Ecto neural progenitor cell (in vitro differentiated cells): ENCODE data around the gene CAMP.

ENCODE experiments used
- DNase-seq: peaks from one replicate; pipeline ENCODE4 v3.0.0-alpha.2; 2018; ENCODE audit warnings: low spot score

The CAMP gene

DNA sequence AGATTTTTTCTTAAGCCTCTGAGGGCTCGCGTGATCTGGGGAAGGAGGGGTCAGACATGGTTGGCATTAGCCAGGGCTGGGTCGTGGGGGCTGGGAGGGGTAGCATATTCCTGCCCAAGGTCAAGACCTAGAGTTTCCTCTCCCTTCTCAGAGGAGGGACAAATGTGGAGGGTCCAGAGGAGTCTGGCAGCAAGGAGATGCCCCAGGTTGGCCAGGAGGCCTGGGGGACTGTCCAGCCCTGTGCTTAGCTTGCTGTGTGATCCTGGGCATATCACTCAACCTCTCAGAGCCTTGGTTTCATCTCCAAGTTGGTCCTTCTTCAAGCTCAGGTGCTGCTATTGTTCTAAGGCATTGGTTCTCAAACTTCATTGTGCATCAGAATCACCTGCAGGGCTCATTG, 9.1 kb upstream of the CAMP start:
- no peak for DNase-seq

GRCh38 chr3:48215019-48215418, 8.3 kb upstream of the CAMP start:
- DNase-seq = no peak

GRCh38 chr3:48215466-48215865, 7.8 kb upstream of the CAMP start:
- no peak for DNase-seq

DNA sequence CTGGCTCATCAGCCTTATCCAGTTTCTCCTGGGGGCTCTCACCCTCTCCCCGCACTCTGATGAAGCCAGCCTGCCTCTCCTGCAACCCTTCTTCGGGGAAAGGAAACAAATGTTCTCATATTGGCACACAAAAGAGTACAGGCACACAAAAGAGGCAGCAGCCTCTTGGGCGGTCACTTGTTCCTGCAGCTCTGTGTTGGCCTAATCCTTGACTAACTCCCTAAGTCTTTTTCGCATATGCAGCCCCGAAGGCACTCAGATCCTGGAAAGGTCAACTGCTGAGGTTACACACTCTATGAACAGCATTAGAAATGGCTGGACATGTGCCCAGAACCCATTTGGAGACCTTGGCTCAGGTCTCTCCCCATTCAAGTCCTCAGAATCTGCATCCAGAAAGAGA, 7.4 kb upstream of the CAMP start:
- no peak for DNase-seq

DNA sequence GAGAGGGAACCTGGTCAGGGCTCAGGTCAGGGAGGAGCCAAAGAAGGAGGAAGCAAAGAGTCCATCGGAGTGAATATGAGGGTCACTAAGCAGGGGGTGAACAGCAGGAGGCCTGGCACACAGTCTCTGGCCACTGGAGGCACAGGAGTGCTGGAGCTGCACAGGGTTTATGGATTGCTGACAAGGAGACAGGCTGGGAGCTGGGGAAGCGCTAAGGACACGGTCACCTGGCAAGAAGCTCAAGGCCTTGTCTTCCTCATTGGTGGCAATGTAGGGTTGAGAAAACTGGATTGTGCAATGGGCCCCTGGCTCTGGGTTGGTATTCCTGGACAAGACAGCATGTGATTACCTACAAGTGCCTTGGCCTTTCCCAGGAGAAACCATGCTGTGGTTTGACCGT, 5.8 kb upstream of the CAMP start:
- DNase-seq = no peak

- no peak for DNase-seq
Observed at GRCh38 chr3:48218537-48218936, 4.8 kb upstream of the CAMP start.

GRCh38 chr3:48219543-48219942, 3.8 kb upstream of the CAMP start:
- no peak for DNase-seq

DNA sequence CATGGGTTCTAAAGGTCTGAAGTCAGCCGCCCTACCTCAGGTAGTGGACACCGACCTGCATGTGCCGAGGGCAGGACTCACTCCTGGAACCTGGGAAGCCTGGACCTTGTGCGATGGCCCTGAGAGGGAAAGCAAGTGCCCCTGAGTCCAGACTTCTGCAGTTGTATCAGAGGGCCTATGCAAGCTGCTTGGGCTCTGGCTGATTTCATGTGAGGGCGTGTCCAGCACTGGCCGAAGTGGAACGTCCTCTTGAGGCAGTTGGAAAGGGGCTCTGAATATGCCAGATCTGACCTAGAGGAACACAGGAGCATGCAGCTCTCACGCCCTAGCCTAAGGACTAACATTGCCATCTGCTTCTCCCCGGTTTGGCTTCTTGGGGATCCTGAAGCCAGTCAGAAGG, 2.5 kb upstream of the CAMP start:
- no peak for DNase-seq

DNA sequence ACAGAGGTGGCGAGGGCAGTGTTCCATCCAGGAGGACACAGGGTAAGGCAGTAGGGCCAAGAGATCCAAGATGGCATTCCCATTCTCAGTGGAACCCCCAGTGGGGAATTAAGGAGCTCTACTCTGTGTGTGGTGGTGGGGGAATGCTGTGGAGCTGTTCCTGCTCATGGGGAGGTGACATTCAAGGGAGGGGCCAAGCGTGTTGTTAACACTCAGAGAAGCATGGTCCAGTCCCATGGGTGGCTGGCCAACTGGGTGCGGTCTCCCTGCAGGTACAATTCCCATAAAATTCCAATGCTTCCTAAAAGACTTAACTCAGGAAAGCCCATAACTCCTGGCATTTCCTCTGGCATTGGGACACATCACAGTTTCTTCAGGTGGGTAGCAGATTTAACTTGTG, 2.3 kb downstream of the CAMP start:
- no peak for DNase-seq

GRCh38 chr3:48226939-48227338, 3.6 kb downstream of the CAMP start:
- DNase-seq = no peak

DNA sequence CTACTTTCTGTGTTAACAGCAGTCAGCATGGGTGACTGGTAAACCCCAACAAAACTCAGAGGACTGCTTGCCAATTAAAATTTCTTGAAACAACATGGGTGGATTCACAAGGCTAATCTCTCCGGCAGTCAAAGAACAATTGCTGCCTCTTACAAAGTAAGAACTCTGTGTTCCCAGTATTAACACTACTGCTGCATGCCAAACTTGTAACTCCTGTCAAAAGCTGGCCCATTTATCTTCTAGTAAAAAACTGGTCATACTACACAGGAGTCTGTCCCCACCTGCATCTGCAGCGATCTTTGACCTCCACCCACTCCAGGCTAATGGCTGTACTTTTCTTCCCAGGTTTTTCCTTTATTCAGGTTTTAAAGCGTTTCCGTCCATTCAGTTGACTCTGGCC, 8.9 kb downstream of the CAMP start:
- DNase-seq = no peak

GRCh38 chr3:48232734-48233133, 9.4 kb downstream of the CAMP start:
- peak; percentile 80 for DNase-seq

GRCh38 chr3:48233542-48233941, 10.2 kb downstream of the CAMP start:
- no peak for DNase-seq

DNA sequence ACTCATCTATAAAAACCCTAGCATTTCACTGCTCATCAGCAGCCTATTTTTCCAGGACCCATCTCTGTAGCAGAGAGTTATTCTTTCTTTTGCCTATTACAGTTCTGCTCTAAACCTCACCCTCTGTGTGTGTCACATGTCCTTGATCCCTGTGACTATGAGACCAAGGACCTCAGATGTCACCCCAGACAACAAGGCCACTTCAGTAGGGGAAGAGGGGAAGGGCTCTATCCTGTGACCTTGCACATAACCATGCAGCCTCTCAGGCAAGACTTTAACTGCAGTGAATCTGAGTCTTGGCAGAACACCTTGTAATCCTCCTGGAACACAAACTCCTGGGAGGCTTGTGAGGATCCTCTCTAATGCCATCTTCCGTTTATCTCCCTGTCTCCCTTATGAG, 13.2 kb downstream of the CAMP start:
- DNase-seq = no peak

DNA sequence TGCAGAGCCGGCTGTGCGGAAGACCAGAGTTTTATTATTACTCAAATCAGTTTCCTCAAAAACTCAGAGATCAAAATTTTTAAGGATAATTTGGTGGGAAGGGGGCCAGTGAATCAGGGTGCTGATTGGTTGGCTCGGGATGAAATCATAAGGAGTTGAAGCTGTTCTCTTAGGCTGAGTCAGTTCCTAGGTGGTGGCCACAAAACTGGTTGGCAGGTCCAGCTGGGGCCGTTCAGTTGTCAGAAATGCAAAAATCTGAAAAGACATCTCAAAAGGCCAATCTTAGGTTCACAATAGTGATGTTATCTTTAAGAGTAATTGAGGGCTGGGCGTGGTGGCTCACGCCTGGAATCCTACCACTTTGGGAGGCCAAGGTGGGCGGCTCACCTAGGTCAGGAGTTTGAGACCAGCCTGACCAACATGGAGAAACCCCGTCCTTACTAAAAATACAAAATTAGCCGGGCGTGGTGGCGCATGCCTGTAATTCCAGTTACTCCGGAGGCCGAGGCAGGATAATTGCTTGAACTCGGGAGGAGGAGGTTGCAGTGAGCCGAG, 15.3 kb downstream of the CAMP start:
- no peak for DNase-seq

DNA sequence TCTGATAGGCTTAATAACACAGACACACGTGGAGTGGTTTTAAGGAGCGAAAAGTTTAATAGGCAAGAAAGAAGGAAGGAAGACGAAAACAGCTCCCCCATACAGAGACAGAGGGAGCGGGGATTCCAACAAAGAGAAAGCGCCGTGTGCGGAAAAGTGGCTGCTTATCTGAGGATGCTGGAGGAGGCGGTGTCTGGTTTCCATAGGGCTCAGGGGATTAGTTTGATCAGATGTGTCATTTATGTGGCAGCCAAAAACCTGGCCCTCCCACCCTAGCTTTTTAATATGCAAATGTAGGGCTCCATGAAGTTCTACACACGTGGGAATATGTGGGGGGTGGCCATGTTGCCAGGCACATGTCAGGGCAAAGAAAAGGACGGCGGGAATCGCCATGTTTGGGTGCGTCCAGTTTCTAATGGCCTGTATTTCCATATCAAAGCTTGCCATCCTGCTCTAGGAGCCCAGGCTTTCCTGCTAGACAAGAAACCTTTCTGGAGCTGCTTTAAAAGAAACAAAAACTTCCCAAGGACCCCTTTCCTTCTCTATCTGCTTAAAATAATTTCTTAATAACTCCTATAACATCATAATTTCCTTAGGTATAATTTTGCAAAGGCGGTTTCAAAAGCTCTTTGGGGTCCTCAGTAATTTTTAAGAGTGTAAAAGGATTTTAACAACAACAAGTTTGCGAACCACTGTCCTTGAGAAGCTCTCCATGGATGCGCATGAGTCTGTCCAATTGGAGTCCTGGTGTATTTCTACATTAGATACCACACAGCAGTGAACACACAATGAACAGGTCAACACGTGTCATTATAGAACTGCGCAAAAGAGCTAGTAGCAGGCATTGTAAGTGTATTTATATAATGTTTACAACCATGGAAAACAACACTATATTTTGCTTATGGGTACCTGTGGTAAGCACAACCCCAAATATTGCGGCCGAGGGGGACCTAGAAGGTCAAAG, 17.0 kb downstream of the CAMP start:
- DNase-seq = peak; percentile 67

- DNase-seq = no peak
Observed at GRCh38 chr3:48241796-48242455, 18.6 kb downstream of the CAMP start.

- no peak for DNase-seq
Observed at GRCh38 chr3:48243886-48244285, 20.6 kb downstream of the CAMP start.

DNA sequence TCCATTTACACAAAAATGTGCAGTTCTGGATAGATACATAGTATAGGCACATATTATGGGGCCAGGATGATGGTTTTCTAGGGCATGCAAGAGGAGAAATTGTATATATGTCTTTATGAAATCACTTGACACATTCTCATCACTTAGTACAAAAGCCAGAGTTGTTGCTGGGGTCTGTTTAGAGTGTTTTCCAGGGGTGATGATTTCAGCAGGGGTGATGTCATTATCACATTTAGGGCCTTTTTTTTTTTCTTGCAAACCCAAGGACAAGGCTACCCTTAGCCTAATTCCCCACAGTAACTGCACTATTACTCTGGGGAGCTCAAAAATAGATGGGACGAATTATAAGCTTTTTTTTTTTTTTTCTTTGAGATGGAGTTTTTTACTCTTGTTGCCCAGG, 21.2 kb downstream of the CAMP start:
- DNase-seq = no peak

DNA sequence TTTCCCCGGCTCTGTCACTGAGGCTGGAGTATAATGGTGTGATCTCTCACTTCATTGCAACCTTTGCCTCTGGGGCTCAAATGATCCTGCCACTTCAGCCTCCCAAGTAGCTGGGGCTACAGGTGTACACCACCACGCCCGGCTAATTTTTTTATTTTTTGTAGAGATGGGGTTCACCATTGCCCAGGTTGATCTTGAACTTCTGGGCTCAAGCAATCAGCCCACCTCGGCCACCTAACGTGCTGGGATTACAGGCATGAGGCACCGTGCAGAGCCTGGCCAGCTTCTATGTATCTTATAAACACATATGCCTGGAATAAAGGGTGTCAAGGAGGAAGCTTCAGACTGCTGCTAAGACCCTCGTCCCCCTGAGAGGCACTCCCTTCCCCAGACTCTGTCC, 21.8 kb downstream of the CAMP start:
- DNase-seq = no peak

DNA sequence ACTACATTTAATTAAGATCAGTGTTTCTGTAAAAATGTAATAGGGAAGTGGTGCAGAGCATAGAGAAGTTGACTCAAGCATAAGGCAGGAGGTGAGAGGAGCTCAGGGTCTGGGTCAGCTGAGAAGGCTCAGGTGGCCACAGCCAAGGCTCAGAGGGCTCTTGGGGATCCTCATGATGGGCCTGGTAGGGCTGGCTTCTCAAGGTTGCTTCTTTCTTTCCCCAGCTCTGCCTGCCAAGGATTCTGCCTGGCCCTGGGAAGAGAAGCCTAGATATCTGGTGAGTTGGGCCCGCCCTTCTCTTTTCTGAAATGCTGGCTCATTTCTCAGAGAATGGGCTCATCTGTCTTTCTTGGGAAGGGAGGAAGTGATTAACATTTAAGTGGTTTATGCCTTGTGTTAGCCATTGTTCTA, 24.1 kb downstream of the CAMP start:
- no peak for DNase-seq

- no peak for DNase-seq
Observed at GRCh38 chr3:48248095-48248850, 25.0 kb downstream of the CAMP start.

- DNase-seq = no peak
Observed at GRCh38 chr3:48256557-48256956, 33.3 kb downstream of the CAMP start.
